ENCODE measurements around the gene DUSP22. TPM values are rescaled to one million over a fixed set of nuclear protein-coding genes. Genes with fewer than 3 reads are reported as not detected.

DUSP22 gene
- total and polyA plus RNA-seq, 9 of the 15 experiments (the other 6 are each of a cell fraction or from before 2014, with no cell fraction given), result 9.3 to 19.4 (median 11.8) TPM

- TF ChIP-seq SMARCC2 (IDR thresholded peaks at IDR 0.05; ENCODE audit: low read depth) (no peak), TCF15 (CRISPR knock-in tag; IDR thresholded peaks at IDR 0.05) (no peak), HSF4 (CRISPR knock-in tag; IDR thresholded peaks at IDR 0.05; ENCODE audit: borderline replicate concordance) (no peak), NFE2L1 (tag; IDR thresholded peaks at IDR 0.05; ENCODE audit: borderline replicate concordance, low read depth) (no peak), ZFP36 (IDR thresholded peaks at IDR 0.05; ENCODE audit: low read depth, low read length, partially characterized antibody) (no peak), NFYB (IDR thresholded peaks at IDR 0.05; ENCODE audit: extremely low read depth, insufficient read length) (no peak), JUND (IDR thresholded peaks at IDR 0.05; ENCODE audit: borderline replicate concordance, low read depth, low read length) (no peak), JUND (tag; IDR thresholded peaks at IDR 0.05; ENCODE audit: borderline replicate concordance, low read depth, low read length) (no peak), PHF8 (IDR thresholded peaks at IDR 0.05; ENCODE audit: borderline replicate concordance, low read length) (no peak), CCAR2 (IDR thresholded peaks at IDR 0.05; ENCODE audit: low read depth, low read length) (no peak), ZNF121 (CRISPR knock-in tag; conservative IDR thresholded peaks at IDR 0.05) (no peak)
Measured at GRCh38 chr6:302760-303159, 10.5 kb downstream of the DUSP22 start (continued).

- ChIA-PET CTCF (ENCODE audit: low intra/inter-chr PET ratio) (no interaction called here), POLR2A (interaction anchor here (1.9 kb wide), 1 partner anchor 10 kb away, joined by 5 read pairs; the partner anchor contains the start of gene DUSP22)
- TF ChIP-seq ZNF436 (CRISPR knock-in tag; IDR thresholded peaks at IDR 0.05) (no peak), E2F3 (CRISPR knock-in tag; IDR thresholded peaks at IDR 0.05) (no peak), POLR2AphosphoS5 (IDR thresholded peaks at IDR 0.05; ENCODE audit: control insufficient read depth, insufficient read depth, low read depth, low read length) (no peak), ARNT (IDR thresholded peaks at IDR 0.05) (no peak), CCNT2 (IDR thresholded peaks at IDR 0.05; ENCODE audit: borderline replicate concordance, extremely low read depth, insufficient read length, low read depth, low read length) (no peak), CC2D1A (IDR thresholded peaks at IDR 0.05) (no peak), LCOR (CRISPR knock-in tag; IDR thresholded peaks at IDR 0.05) (no peak), ZNF655 (CRISPR knock-in tag; IDR thresholded peaks at IDR 0.05) (no peak), NONO (IDR thresholded peaks at IDR 0.05; ENCODE audit: low read depth in 2 of 2, low read length in 1 of 2) (no peak), FOXK2 (conservative IDR thresholded peaks at IDR 0.05 in 1 of 2, IDR thresholded peaks at IDR 0.05 in 1 of 2; ENCODE audit: low read depth in 2 of 2) (no peak), ZNF253 (CRISPR knock-in tag; conservative IDR thresholded peaks at IDR 0.05) (no peak)
- no peaks in the 10 kb centered on the region for H3K9me1 ChIP-seq (ENCODE audit: control insufficient read depth, insufficient read depth, low read length)
- no peak overlapping the region for H2AFZ ChIP-seq (ENCODE audit: low read depth, low read length)
- FAIRE-seq, result no peak
- H4K20me1 ChIP-seq (replicated peaks; ENCODE audit: control insufficient read depth, insufficient read depth, low read length), result peaks cover 19% of the 10 kb centered on the region; the same call in 1 of the 2 replicates
- peaks cover 4 to 39% of the 10 kb centered on the region in 2 experiments; a peak in 3 of 5 replicates for H3K27me3 ChIP-seq (ENCODE audit: control insufficient read depth in 2 of 2, insufficient read depth in 2 of 2, low read length in 2 of 2)
- no peaks in the 10 kb centered on the region for H3K9me3 ChIP-seq (replicated peaks; ENCODE audit: control insufficient read depth, insufficient read depth, low read depth, low read length)
- in situ Hi-C loops (cut with MboI), result no loop called here
- H3K27ac ChIP-seq (ENCODE audit: extremely low read depth, low read depth, low read length), result no peak overlapping the region
- H3K4me2 ChIP-seq (ENCODE audit: insufficient read depth, low read length), result no peak overlapping the region
- BruUV-seq (replicated peaks), result no TSS peak
- no peak for ATAC-seq
- no peak overlapping the region for H3K9ac ChIP-seq (ENCODE audit: insufficient read depth in 1 of 2, low read depth in 2 of 2, low read length in 2 of 2)
- no peaks in the 10 kb centered on the region for H3K79me2 ChIP-seq (ENCODE audit: control insufficient read depth, insufficient read depth, low read length)
- H3K4me1 ChIP-seq (replicated peaks in 1 of 2; ENCODE audit: control insufficient read depth in 2 of 2, insufficient read depth in 2 of 2, low read length in 2 of 2), result peaks cover 4 to 5% of the 10 kb centered on the region in 2 experiments; a peak in 2 of 5 replicates
- intact Hi-C loops (cut with micrococcal nuclease), result no loop called here
- no peak for DNase-seq (ENCODE audit: extremely low read depth in 1 of 4, low spot score in 3 of 4)
- H3K4me3 ChIP-seq, result no peak overlapping the region
- H3K36me3 ChIP-seq (ENCODE audit: control insufficient read depth, insufficient read depth, low read length), result no peaks in the 10 kb centered on the region
- WGBS (ENCODE audit: insufficient coverage, low coverage, missing lambda C conversion rate), result 38% methylated on average over 9 of the region's 9 CpGs
Measured at GRCh38 chr6:303263-303662, 11.0 kb downstream of the DUSP22 start.
